Gastrocnemius medialis (tissue), 4 donors: ENCODE measurements around the gene CCDC134.

Source experiments
- CTCF ChIP-seq, 5 experiments: fragments of 450-650 bp in 3 of 5; fragments of 200-600 bp in 2 of 5; sonication (generic) in 2 of 5; IDR thresholded peaks in 4 of 5; conservative IDR thresholded peaks in 1 of 5; 1 replicate in 4 of 5; 2 replicates in 1 of 5; pipeline ENCODE4 v1.5.1; 2016 to 2019; ENCODE audit warnings: antibody characterized with exemption in 5 of 5, mild to moderate bottlenecking in 3 of 5, moderate library complexity in 3 of 5
- POLR2A ChIP-seq, 2 donors: fragments of 450-650 bp; IDR thresholded peaks; one replicate each; pipeline ENCODE4 v1.6.1; 2017; ENCODE audit warnings: antibody characterized with exemption in 2 of 2, mild to moderate bottlenecking in 2 of 2, moderate library complexity in 2 of 2

- TF ChIP-seq CTCF (IDR thresholded peaks at IDR 0.05 in 4 of 5, conservative IDR thresholded peaks at IDR 0.05 in 1 of 5) (no peak), POLR2A (IDR thresholded peaks at IDR 0.05) (no peak)
Measured at GRCh38 chr22:41842996-41843970, 42.8 kb downstream of the CCDC134 start.
